ENCODE results near the gene GLS. TPM values are rescaled to one million over a fixed set of nuclear protein-coding genes. Genes with fewer than 3 reads are reported as not detected.

Gene GLS
- total and polyA plus RNA-seq, 11 donors = 19.1 to 94.5 (median 47.6) TPM

- Histone ChIP-seq H3K27ac (peak overlapping the region in 1 of 12 donors; percentile 59), H3K27me3 (no peaks in the 10 kb centered on the region), H3K4me1 (peaks cover 0 to 68% (median 49%) of the 10 kb centered on the region in 12 donors), H3K36me3 (peaks cover 0 to 26% (median 15%) of the 10 kb centered on the region in 9 donors), H3K9me3 (no peaks in the 10 kb centered on the region), H3K4me3 (no peak overlapping the region)
- peak in 1 of 4 donors; percentile 38 for ATAC-seq
- TF ChIP-seq, protein P1, sequence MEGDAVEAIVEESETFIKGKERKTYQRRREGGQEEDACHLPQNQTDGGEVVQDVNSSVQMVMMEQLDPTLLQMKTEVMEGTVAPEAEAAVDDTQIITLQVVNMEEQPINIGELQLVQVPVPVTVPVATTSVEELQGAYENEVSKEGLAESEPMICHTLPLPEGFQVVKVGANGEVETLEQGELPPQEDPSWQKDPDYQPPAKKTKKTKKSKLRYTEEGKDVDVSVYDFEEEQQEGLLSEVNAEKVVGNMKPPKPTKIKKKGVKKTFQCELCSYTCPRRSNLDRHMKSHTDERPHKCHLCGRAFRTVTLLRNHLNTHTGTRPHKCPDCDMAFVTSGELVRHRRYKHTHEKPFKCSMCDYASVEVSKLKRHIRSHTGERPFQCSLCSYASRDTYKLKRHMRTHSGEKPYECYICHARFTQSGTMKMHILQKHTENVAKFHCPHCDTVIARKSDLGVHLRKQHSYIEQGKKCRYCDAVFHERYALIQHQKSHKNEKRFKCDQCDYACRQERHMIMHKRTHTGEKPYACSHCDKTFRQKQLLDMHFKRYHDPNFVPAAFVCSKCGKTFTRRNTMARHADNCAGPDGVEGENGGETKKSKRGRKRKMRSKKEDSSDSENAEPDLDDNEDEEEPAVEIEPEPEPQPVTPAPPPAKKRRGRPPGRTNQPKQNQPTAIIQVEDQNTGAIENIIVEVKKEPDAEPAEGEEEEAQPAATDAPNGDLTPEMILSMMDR (IDR thresholded peaks at IDR 0.05) = no peak
- no peak for TF ChIP-seq POLR2A (IDR thresholded peaks at IDR 0.05)
- no peak for DNase-seq
- intact Hi-C loops (cut with DNase I) = loop anchor here in 1 of 10 donors (5.0 kb wide), 1 partner anchor 44 kb away; no protein-coding TSS in a partner anchor
Observed at GRCh38 chr2:190891372-190891771, 10.8 kb downstream of the GLS start.

DNA sequence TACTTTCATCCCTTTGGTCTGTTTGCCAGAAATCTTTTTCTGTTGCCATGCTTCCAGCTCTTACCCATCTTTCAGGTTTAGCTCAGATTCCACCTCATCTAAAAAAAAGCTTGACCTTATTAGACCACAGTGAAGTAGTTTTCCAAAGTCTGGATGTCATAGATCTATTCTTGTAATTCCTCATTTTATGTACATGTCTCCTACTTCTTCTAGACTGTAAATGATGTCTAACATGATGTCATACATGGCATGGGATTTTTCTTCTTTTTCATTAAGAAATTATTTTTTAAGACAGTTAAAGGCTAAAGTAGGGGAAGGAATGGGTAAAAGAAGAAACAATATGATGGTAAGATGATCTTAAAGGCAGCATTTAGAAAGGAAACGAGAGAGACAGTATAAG is 11.3 kb downstream of the GLS start:
- TF ChIP-seq POLR2A (IDR thresholded peaks at IDR 0.05) = no peak
- TF ChIP-seq, protein P1 (IDR thresholded peaks at IDR 0.05) = no peak
- WGBS, 4 donors = 66 to 84% (median 73%) methylated on average over 1 of the region's 1 CpG
- ATAC-seq = no peak
- Histone ChIP-seq H3K4me3 (no peak overlapping the region), H3K36me3 (peaks cover 0 to 32% (median 20%) of the 10 kb centered on the region in 9 donors), H3K9me3 (no peaks in the 10 kb centered on the region), H3K4me1 (peaks cover 0 to 68% (median 48%) of the 10 kb centered on the region in 12 donors), H3K27me3 (no peaks in the 10 kb centered on the region), H3K27ac (peak overlapping the region in 1 of 12 donors; percentile 59)
- intact Hi-C loops (cut with DNase I) = loop anchor here in 1 of 10 donors (5.0 kb wide), 1 partner anchor 45 kb away; no protein-coding TSS in a partner anchor
- no peak for DNase-seq

GRCh38 chr2:190893157-190893556 is 12.5 kb downstream of the GLS start:
- TF ChIP-seq POLR2A (IDR thresholded peaks at IDR 0.05) = no peak
- TF ChIP-seq, protein P1 (IDR thresholded peaks at IDR 0.05) = no peak
- DNase-seq = no peak
- intact Hi-C loops (cut with DNase I) = loop anchor here in 1 of 10 donors (5.0 kb wide), 1 partner anchor 46 kb away; no protein-coding TSS in a partner anchor
- H3K27me3 ChIP-seq = no peaks in the 10 kb centered on the region
- no peaks in the 10 kb centered on the region for H3K9me3 ChIP-seq
- no peak overlapping the region for H3K4me3 ChIP-seq
- H3K4me1 ChIP-seq = peaks cover 0 to 58% (median 35%) of the 10 kb centered on the region in 12 donors
- H3K36me3 ChIP-seq = peaks cover 0 to 43% (median 27%) of the 10 kb centered on the region in 9 donors
- no peak for ATAC-seq
- H3K27ac ChIP-seq = no peak overlapping the region

DNA sequence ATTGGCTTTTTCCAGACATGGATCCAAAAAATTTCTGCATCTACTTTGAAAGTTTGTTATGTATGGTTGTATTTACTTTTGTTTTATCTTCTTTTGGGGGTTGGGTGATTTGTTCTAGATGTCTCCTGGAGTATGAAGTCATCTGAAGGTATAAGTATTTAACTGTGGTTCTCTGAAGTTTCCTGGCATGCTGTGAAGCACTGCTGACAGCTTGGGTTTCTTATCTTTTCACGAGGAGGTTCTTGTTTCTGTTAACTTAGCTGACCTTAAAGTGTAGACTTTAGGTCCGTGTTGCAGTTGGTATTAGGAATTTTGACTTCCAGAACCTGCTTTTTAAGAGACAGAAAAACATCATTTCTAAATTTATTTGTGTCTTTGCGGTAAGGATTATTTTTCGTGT is 15.9 kb downstream of the GLS start:
- ATAC-seq (peak; percentile 26 to 77 (median 61)), DNase-seq (no peak)
- H3K9me3 ChIP-seq = no peaks in the 10 kb centered on the region
- WGBS, 4 donors = 49 to 59% (median 53%) methylated on average over 4 of the region's 4 CpGs
- peaks cover 0 to 65% (median 41%) of the 10 kb centered on the region in 9 donors for H3K36me3 ChIP-seq
- intact Hi-C loops (cut with DNase I) = no loop called here
- H3K4me1 ChIP-seq = peaks cover 0 to 28% (median 10%) of the 10 kb centered on the region in 12 donors
- H3K27me3 ChIP-seq = no peaks in the 10 kb centered on the region
- H3K27ac ChIP-seq = peak overlapping the region in 3 of 12 donors; percentile 15 to 33 (median 27)
- TF ChIP-seq, protein P1 (IDR thresholded peaks at IDR 0.05) = no peak
- TF ChIP-seq POLR2A (IDR thresholded peaks at IDR 0.05) = no peak
- no peak overlapping the region for H3K4me3 ChIP-seq

All from heart left ventricle (tissue), 16 donors.